DOHH2 (cell line): ENCODE measurements around the gene EIF3F.

Source experiments
- CTCF ChIP-seq: fragments of 200-600 bp; sonication (generic); IDR thresholded peaks from one replicate; pipeline ENCODE4 v1.5.1; 2014; ENCODE audit warnings: antibody characterized with exemption, mild to moderate bottlenecking, low read depth, low read length; ENCODE audit not compliant: poor library complexity, severe bottlenecking
- EZH2phosphoT487 ChIP-seq: fragments of 200-600 bp; sonication (generic); IDR thresholded peaks from 2 replicates; pipeline ENCODE4 v1.6.1; 2017; ENCODE audit warnings: borderline replicate concordance, mild to moderate bottlenecking, antibody characterized with exemption, low read length, moderate library complexity, mixed read lengths

GRCh38 chr11:8017071-8017470, 29.9 kb downstream of the EIF3F start:
- TF ChIP-seq CTCF (no peak), EZH2phosphoT487 (no peak)
